Subcutaneous abdominal adipose tissue (tissue), 5 donors: ENCODE data around the gene TBC1D1.

Experiments used
- H3K27ac ChIP-seq: one replicate; pipeline ENCODE4 v1.7.0; 2013; ENCODE audit warnings: low read depth, mild to moderate bottlenecking, inconsistent platforms, low read length, moderate library complexity
- H3K27me3 ChIP-seq, 5 donors: one replicate each; pipeline ENCODE4 v1.7.0; 2013; ENCODE audit warnings: low read length in 5 of 5, inconsistent platforms in 1 of 5; ENCODE audit not compliant: control insufficient read depth in 5 of 5, insufficient read depth in 4 of 5
- H3K36me3 ChIP-seq, 5 donors: one replicate each; pipeline ENCODE4 v1.7.0; 2013; ENCODE audit warnings: low read length in 5 of 5; ENCODE audit not compliant: control insufficient read depth in 5 of 5, insufficient read depth in 5 of 5
- H3K4me1 ChIP-seq, 5 donors: one replicate each; pipeline ENCODE4 v1.7.0; 2013; ENCODE audit warnings: low read length in 5 of 5, mild to moderate bottlenecking in 3 of 5, moderate library complexity in 1 of 5; ENCODE audit not compliant: control insufficient read depth in 5 of 5, insufficient read depth in 5 of 5
- H3K4me3 ChIP-seq, 5 donors: one replicate each; pipeline ENCODE4 v1.7.0; 2013; ENCODE audit warnings: low read length in 5 of 5, low read depth in 1 of 5
- H3K9ac ChIP-seq, 5 donors: one replicate each; pipeline ENCODE4 v1.7.0; 2013; ENCODE audit warnings: low read length in 5 of 5, mild to moderate bottlenecking in 4 of 5, moderate library complexity in 3 of 5
- H3K9me3 ChIP-seq, 5 donors: one replicate each; pipeline ENCODE4 v1.7.0; 2013; ENCODE audit warnings: low read length in 5 of 5; ENCODE audit not compliant: control insufficient read depth in 5 of 5
- donor health status: healthy.
- donor health status: healthy.
- donor health status: healthy.
- donor health status: healthy.
- donor health status: healthy.

Gene TBC1D1, protein sequence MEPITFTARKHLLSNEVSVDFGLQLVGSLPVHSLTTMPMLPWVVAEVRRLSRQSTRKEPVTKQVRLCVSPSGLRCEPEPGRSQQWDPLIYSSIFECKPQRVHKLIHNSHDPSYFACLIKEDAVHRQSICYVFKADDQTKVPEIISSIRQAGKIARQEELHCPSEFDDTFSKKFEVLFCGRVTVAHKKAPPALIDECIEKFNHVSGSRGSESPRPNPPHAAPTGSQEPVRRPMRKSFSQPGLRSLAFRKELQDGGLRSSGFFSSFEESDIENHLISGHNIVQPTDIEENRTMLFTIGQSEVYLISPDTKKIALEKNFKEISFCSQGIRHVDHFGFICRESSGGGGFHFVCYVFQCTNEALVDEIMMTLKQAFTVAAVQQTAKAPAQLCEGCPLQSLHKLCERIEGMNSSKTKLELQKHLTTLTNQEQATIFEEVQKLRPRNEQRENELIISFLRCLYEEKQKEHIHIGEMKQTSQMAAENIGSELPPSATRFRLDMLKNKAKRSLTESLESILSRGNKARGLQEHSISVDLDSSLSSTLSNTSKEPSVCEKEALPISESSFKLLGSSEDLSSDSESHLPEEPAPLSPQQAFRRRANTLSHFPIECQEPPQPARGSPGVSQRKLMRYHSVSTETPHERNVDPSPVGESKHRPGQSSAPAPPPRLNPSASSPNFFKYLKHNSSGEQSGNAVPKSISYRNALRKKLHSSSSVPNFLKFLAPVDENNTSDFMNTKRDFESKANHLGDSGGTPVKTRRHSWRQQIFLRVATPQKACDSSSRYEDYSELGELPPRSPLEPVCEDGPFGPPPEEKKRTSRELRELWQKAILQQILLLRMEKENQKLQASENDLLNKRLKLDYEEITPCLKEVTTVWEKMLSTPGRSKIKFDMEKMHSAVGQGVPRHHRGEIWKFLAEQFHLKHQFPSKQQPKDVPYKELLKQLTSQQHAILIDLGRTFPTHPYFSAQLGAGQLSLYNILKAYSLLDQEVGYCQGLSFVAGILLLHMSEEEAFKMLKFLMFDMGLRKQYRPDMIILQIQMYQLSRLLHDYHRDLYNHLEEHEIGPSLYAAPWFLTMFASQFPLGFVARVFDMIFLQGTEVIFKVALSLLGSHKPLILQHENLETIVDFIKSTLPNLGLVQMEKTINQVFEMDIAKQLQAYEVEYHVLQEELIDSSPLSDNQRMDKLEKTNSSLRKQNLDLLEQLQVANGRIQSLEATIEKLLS (N-terminal part only)

DNA sequence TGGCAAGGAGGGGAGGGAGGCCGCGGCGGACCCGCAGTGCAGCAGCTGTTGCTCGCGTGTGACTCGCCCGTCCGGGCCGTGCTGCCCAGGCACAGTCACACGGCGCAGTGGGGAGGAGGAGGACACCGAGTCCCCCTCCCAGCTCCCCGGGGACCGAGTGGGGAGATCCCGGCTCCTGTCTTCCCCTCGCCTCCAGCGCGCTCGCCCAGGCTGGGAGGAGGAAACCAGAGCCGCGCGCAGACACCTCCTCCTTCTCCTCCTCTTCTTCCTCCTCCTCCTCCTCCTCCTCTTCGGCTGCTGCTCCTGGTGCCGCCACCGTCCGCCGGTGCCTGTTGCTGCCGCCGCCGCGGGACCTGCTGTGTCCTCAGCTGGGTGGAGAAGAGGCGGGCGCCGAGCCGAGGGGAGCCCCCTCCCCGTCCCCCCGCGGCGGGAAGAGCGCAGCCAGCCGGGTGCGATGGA, at the start of gene TBC1D1:
TBC1D1 (plus strand) TSS at position 284 of the 459 bp plus-strand sequence. CDS start 11,012 bp downstream, outside the sequence.
- H3K4me3 ChIP-seq, result peak within 1 kb of the TSS; percentile 66 to 80 (median 77)
- no peaks in the 10 kb centered on the region for H3K36me3 ChIP-seq
- H3K27ac ChIP-seq, result peak within 1 kb of the TSS; percentile 7
- no peaks in the 10 kb centered on the region for H3K9me3 ChIP-seq
- H3K4me1 ChIP-seq, result peaks cover 0 to 31% (median 19%) of the 10 kb centered on the region in 5 donors
- peak within 1 kb of the TSS in 2 of 5 donors; percentile 12 to 53 for H3K9ac ChIP-seq
- peaks cover 6 to 18% (median 10%) of the 10 kb centered on the region in 5 donors for H3K27me3 ChIP-seq

DNA sequence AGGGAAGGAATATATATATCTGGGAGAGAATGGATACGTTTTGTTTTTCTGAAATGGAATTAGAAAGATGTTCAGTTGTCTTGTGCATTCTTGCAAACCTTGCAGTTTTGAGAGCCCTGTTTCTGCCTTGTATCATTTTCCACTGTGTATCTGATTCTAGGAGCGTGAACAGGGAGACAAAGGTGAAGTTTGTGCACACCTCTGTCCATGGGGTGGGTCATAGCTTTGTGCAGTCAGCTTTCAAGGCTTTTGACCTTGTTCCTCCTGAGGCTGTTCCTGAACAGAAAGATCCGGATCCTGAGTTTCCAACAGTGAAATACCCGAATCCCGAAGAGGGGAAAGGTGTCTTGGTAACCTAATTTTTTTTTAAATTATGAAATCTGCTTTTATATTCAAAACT, 46.7 kb upstream of the TBC1D1 start:
- Histone ChIP-seq H3K4me1 (peaks cover 0 to 2% (median 0%) of the 10 kb centered on the region in 5 donors), H3K9me3 (no peaks in the 10 kb centered on the region), H3K27ac (no peak overlapping the region), H3K27me3 (no peaks in the 10 kb centered on the region), H3K36me3 (peaks cover 20 to 57% (median 38%) of the 10 kb centered on the region in 5 donors), H3K9ac (no peak overlapping the region), H3K4me3 (no peak overlapping the region)

DNA sequence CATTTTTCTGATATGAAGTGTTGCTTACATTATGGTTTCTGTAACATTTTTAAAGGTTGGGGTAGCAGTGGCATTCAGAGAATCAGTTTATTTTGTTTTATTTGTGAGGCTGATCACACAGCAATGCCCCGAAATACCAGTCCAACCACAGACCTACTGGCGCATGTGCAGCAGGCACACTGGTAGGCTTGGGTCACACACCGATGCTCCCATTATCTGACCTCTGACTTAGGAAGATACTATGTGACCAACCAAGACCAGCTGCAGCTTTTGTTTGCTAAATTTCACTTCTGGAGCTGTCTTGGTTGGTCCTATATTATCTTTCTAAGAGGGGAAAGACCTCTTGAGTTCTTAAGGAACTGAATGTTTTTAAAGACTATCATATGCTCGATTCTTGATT, 45.7 kb upstream of the TBC1D1 start:
- Histone ChIP-seq H3K36me3 (peaks cover 18 to 52% (median 32%) of the 10 kb centered on the region in 5 donors), H3K27me3 (no peaks in the 10 kb centered on the region), H3K9ac (no peak overlapping the region), H3K4me3 (no peak overlapping the region), H3K27ac (no peak overlapping the region), H3K9me3 (no peaks in the 10 kb centered on the region), H3K4me1 (no peaks in the 10 kb centered on the region)

DNA sequence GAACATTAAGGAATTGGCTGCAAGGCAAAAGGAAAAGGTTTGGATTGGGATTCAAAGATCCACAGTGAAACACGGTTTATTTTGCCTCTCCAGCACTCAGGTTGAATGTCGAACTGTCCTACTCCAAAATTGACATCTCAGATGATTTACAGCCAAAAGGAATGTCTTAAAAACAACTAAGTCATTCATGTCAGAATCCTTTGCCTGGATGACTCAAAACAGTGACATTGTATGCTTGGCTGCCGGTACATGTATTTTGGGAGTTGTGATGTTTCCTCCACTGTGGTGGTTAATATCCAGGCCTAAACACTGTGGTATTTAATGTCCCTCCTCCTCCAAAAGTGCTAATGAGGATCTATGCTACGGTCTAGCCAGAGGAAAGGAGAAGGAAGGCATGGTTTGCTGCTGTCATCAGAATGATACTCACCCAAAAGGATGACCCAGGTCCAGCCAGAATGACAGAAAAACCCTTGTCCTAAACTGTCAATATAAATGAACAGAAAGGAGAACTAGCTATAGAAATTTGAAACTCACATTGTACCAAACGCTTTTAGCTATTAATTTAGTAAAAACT, 43.5 kb upstream of the TBC1D1 start:
- Histone ChIP-seq H3K9me3 (no peaks in the 10 kb centered on the region), H3K27ac (no peak overlapping the region), H3K4me3 (no peak overlapping the region), H3K27me3 (no peaks in the 10 kb centered on the region), H3K9ac (no peak overlapping the region), H3K36me3 (peaks cover 15 to 47% (median 24%) of the 10 kb centered on the region in 5 donors), H3K4me1 (peaks cover 0 to 3% (median 0%) of the 10 kb centered on the region in 5 donors)

DNA sequence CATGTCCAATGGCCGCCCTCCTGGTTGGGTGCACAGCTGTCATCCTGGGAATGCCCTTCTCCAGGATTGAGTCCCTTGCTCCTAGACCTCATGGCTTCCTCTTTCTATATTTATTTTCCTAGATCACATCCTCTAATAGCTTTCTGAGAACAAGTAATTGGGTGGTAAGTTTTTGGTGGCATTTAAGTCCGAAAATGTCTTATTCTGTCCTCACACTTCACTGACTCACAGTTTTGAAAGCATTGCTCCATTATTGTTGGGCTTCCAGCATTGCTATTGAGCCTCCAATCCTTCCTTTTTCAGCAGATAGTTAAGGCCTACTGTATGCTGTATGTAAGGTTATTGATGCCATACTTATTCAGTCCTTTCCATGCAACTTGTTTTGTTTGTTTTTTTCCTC, 38.5 kb upstream of the TBC1D1 start:
- H3K27ac ChIP-seq, result no peak overlapping the region
- H3K36me3 ChIP-seq, result peaks cover 9 to 42% (median 21%) of the 10 kb centered on the region in 5 donors
- H3K4me1 ChIP-seq, result peaks cover 0 to 5% (median 0%) of the 10 kb centered on the region in 5 donors
- H3K9me3 ChIP-seq, result no peaks in the 10 kb centered on the region
- H3K27me3 ChIP-seq, result no peaks in the 10 kb centered on the region
- no peak overlapping the region for H3K9ac ChIP-seq
- no peak overlapping the region for H3K4me3 ChIP-seq

DNA sequence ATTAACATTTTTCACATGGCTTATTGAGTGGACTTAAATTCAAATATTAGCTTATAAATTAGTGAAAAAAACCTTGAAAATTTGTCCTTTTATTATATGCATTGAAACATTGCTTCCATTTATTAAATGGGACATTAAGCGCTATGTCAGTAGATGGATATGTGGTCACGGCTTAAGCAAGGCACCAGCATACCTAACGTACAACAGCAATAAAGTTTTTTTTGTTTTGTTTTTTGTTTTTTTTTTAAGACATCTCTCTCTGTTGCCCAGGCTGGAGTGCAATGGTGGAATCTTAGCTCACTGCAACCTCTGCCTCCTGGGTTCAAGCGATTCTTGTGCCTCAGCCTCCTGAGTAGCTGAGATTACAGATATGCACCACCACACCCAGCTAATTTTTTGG, 32.8 kb upstream of the TBC1D1 start:
- Histone ChIP-seq H3K36me3 (peaks cover 10 to 30% (median 21%) of the 10 kb centered on the region in 5 donors), H3K27me3 (no peaks in the 10 kb centered on the region), H3K27ac (no peak overlapping the region), H3K9ac (no peak overlapping the region), H3K9me3 (no peaks in the 10 kb centered on the region), H3K4me3 (no peak overlapping the region), H3K4me1 (no peaks in the 10 kb centered on the region)

DNA sequence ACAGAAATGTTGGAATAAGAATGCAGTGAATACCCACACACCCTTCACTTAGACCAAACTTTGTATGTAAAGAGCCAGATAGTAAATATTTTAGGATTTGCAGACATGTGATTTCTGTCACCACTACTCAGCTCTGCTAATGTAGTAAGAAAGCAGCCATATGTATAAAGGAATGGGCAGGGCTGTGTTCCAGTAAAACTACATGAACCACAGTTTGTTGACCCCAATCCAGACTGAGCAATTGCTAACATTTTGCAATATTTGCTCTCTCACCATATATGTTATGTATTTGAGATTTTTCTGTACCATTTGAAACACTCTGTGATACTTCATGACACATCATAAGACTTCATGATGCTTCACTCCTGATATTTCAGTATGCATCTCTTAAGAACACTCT, 32.0 kb upstream of the TBC1D1 start:
- no peaks in the 10 kb centered on the region for H3K9me3 ChIP-seq
- H3K9ac ChIP-seq, result no peak overlapping the region
- no peaks in the 10 kb centered on the region for H3K27me3 ChIP-seq
- H3K4me1 ChIP-seq, result no peaks in the 10 kb centered on the region
- peaks cover 7 to 27% (median 18%) of the 10 kb centered on the region in 5 donors for H3K36me3 ChIP-seq
- H3K4me3 ChIP-seq, result no peak overlapping the region
- H3K27ac ChIP-seq, result no peak overlapping the region

DNA sequence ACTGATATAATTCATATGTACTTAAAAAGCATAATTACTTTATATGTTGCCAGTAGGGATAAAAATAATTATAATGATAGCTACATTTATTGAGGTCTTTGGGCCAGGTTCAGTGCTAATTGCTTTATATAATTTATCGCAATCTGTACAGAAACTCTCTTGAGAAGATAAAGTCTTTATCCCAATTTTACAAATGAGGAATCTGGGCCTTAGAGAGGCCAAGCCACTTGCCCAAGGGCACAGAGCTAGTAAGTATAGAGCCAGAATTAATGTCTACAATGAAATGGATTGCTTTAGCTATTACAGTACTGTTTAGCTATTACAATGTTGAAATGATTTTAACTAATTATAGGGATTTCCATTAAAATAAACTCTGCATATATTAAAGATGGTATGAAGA, 30.6 kb upstream of the TBC1D1 start:
- no peaks in the 10 kb centered on the region for H3K9me3 ChIP-seq
- H3K9ac ChIP-seq, result no peak overlapping the region
- H3K4me1 ChIP-seq, result peaks cover 0 to 12% (median 4%) of the 10 kb centered on the region in 5 donors
- H3K27ac ChIP-seq, result no peak overlapping the region
- H3K4me3 ChIP-seq, result no peak overlapping the region
- peaks cover 6 to 25% (median 18%) of the 10 kb centered on the region in 5 donors for H3K36me3 ChIP-seq
- H3K27me3 ChIP-seq, result no peaks in the 10 kb centered on the region

DNA sequence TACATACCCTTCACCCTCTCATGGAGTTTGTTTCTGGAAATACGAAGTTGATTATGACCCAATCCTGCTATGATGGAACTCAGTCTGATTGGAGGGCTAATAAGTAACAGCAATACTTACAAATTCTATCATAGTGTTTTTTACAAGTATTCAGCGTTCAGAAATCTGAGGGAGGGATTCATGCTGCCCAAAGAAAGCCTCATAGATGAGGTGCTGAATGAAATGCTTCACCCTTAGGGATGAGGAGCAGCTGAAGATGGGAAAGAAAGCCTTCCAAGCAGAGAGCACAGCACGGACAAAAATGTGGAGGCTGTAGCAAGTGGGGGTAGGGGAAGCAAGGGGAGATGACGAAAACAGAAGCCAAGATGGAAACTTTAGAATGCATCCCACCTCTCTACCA, 27.9 kb upstream of the TBC1D1 start:
- Histone ChIP-seq H3K27me3 (no peaks in the 10 kb centered on the region), H3K9me3 (no peaks in the 10 kb centered on the region), H3K4me3 (no peak overlapping the region), H3K4me1 (peaks cover 0 to 20% (median 9%) of the 10 kb centered on the region in 5 donors), H3K27ac (no peak overlapping the region), H3K36me3 (peaks cover 3 to 18% (median 6%) of the 10 kb centered on the region in 5 donors), H3K9ac (no peak overlapping the region)
